ENCODE measurements around the gene ASAP3.
"Not testable (repeated sequence)": the region's sequence is repeated elsewhere in the genome, so short reads cannot be mapped to it uniquely, and the experiment has no call there.

Gene ASAP3

GRCh38 chr1:23514111-23514679, 30.2 kb upstream of the ASAP3 start:
- DNase-seq: no peak

DNA sequence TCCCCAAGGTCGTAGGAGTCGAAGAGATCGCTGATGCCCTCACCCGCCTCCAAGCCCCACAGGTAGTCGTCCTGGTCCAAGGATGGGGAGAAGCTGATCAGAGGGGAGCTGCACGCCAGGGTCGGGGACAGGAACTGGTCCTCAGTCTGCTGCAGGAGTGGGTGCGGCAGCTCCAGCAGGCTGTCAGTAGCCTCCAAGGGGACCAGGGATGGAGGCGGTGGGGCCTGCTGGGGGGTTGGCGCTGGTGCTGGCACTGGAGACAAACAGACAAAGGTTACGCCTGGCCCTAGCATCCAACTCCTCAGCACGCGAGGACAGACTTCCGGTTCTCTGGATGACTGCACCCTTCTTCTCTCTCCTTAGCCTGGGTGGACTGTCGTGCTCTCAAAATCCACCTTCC, 25.9 kb upstream of the ASAP3 start:
- DNase-seq: no peak

GRCh38 chr1:23506376-23507107, 22.6 kb upstream of the ASAP3 start:
- no peak for DNase-seq

DNA sequence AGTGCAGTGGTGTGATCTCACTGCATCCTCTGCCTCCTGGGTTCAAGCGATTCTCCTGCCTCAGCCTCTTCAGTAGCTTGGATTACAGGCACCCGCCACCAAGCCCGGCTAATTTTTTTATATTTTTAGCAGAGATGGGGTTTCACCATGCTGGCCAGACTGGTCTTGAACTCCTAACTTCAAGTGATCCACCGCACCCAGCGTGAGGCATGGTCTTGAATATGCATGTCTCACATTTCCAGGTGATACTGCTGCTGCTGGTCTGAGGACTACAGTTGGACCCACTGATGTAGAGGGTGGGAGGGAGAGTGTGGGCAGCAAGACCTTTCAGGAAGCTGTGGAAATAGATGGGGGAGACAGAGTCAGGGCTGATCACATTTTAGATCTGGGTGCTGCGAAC, 21.9 kb upstream of the ASAP3 start:
- no peak for DNase-seq

DNA sequence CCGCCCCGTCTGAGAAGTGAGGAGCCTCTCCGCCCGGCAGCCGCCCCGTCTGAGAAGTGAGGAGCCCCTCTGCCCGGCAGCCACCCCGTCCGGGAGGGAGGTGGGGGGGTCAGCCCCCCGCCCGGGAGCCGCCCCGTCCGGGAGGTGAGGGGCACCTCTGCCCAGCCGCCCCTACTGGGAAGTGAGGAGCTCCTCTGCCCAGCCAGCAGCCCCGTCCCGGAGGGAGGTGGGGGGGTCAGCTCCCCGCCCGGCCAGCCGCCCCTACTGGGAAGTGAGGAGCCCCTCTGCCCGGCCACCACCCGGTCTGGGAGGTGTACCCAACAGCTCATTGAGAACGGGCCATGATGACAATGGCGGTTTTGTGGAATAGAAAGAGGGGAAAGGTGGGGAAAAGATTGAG, 20.2 kb upstream of the ASAP3 start:
- not testable (repeated sequence) for DNase-seq

GRCh38 chr1:23502951-23503350, 19.0 kb upstream of the ASAP3 start:
- no peak for DNase-seq

DNA sequence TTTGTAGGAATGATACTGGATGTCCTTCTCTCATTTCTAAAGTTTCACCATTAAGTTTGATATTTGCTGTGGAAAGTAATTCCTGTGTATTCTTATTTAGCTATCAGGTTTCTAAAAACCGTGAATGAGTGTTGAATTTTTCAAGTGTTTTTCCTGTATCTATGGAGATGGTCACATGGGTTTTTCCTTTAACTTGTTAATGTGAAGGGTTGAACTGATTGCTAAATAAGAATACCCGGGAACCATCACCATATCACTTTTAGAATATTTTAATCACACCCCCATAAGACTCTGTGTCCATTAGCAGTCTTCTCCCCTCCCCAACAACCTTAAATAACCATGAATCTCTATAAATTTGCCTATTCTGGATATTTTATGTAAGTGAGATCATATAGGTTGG, 16.5 kb upstream of the ASAP3 start:
- DNase-seq: no peak

DNA sequence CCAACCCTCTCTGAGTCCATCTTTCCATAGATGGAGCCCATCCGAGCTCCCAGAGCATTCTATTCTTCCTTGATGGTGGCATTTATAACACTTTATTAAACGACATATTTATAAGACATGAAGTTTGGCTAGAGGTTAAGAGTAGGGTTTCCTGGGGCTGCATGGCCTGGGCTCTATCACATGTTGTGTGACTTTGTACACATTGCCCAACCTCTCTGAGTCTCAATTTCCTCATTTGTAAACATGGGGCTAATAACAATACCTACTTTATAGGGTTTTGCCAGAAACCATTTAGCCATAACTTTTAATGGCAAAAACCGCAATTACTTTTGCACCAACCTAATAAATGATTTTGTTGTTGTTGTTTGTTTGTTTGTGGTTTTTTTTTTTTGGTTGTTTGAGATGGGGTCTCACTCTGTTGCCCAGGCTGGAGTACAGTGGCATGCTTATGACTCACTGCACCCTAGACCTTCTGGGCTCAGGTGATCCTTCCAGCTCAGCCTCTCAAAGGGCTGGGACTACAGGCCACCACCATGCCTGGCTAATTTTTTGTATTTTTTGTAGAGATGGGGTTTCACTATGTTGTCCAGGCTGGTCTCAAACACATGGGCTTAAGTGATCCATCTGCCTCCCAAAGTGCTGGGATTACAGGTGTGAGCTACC, 13.9 kb upstream of the ASAP3 start:
- no peak for DNase-seq

DNA sequence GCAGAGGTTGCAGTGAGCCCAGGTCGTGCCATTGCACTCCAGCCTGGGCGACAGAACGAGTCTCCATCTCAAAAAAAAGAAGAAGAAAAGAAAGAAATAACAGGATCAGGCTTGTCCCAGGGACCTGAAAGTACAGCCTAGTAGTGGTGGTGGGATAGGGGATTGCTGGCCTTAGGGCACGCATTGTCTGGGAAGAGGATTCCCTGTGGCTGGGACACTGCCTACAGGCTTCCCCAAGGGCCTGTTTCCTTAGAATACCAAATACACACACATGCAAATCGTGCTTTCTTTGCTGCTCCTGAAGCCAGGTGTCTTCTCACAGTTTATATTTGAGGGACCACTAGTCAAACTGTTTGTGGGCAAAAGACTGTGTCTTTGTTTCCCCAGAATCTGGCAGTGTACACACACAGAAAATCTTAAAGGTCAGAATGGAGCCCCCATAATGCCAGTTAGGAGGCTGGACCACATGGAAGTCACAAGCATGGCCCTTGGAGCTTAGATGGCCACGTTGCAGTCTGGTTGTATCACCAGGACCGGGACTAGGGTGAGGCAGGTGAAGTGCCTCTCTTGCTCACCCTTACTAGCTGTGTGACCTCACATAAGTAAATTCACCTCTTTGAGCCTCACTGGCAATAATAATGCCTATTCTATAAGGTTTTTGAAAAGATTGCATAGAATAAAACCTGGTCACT, 12.7 kb upstream of the ASAP3 start:
- no peak for DNase-seq

- not testable (repeated sequence) for DNase-seq
These were observed 10.9 kb upstream of the ASAP3 start for GRCh38 chr1:23494836-23495235.

GRCh38 chr1:23492776-23493175, 8.8 kb upstream of the ASAP3 start:
- not testable (repeated sequence) for DNase-seq

DNA sequence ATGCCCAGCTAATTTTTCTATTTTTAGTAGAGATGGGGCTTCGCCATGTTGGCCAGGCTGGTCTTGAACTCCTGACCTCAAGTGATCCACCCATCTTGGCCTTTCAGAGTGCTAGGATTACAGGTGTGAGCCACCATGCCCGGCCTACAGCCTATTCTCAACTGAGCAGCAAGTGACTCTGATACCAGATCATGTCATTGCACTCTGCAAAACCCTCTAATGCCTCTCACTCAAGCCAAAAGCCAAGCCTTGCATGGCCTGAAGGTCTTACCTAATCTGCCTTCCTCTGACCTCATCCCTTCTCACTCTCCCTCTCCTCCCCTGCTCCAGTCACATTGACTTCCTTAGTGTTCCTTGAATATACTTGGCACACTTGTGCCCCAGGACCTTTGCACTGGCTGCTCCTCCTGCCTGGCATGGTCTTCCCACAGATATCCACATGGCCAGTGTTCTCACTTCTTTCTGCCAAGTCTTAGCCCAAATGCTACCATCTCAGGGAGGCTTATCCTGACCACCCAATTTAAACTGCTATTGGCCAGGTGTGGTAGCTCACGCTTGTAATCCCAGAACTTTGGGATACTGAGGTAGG, 8.2 kb upstream of the ASAP3 start:
- DNase-seq: no peak

- no peak for DNase-seq
These were observed 5.9 kb upstream of the ASAP3 start for GRCh38 chr1:23489842-23490241.

DNA sequence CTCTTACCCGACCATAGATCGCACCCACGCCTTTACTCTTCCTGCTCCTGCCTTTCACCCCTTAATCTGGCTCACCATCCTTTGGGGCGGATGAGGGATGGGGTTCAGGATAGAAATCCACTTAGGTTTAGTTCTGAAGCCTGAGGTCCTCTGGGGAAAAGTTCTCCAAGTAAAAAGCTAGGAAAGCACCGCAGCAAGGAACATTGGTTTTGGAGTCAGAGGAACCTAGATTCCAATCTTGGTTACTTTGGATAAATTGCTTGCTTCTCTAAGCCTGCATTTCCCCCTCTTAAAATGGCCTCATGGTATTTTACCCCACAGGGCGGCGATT, 988 bp upstream of the ASAP3 start:
- DNase-seq: no peak

- peak; percentile 91 for DNase-seq
These were observed 448 bp upstream of the ASAP3 start for GRCh38 chr1:23484253-23485001.

GRCh38 chr1:23481904-23482303, 2.1 kb downstream of the ASAP3 start:
- DNase-seq: no peak

DNA sequence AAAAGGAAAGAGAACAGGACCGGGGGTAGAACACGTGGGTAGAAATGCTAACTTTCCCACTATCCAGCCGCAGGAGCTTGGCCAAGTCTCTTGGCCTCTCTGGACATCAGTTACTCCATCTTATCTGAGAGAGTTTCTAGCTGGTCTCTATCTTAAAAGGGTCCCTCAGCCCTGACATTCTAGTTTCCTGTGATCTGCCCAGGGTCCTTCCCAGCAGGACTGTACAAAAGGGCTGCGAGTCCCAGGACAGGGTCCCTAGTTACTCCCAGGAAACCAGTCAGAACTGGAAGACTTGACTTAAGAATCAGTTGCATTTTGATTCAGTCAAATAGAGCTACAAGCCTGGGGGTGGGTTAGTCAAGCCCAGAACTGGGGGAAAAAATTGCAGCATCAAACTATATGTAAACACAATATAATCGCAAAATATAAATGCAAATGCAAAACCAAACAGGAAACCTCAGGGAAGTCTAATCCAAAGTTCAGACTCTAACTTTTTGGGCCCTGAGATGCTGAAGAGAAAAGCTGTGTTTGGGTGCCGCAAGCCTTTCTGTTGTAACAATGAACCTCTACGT, 2.9 kb downstream of the ASAP3 start:
- no peak for DNase-seq

DNA sequence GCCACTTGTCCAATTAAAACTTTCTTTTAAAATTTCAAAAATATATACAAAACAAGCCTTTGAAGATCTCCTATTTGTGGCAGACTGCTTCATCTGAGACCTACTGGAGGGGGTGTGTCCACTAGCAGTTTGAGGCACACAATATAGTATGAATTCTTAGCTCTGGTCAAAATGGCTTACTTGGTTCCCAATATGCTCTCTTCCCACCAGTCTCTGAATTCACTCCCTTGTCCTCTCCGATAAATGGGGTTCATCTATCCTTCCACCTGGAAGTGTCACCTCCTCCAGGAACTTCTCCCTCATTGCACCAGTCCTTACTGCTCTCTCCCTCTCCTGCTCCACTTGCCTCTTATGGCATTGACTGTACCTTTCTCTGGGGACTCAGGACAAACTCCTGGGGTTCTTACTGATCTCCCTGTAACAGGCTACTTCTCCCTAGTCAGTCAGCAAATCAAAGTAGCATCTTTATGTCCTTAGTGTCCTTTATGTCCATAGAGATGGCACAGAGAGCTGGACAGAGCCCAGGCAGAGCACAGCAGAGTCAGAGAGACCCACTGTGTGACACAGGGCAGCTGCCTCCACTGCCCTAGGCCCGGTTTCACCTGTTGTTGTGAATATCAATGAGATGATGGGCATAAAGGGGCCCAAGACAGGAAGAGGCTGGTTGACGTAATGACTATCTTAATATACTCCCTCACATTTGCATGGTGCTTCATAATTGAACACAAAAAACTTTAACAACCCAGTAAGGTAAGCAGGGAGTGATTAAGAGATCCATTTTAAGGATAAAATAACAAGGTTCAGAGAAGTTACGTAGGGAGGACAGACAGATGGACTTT, 3.6 kb downstream of the ASAP3 start:
- no peak for DNase-seq

GRCh38 chr1:23479666-23479941, 4.4 kb downstream of the ASAP3 start:
- DNase-seq: no peak

GRCh38 chr1:23478896-23479665, 4.9 kb downstream of the ASAP3 start:
- no peak for DNase-seq
